ENCODE measurements around the gene CD180.

DNA sequence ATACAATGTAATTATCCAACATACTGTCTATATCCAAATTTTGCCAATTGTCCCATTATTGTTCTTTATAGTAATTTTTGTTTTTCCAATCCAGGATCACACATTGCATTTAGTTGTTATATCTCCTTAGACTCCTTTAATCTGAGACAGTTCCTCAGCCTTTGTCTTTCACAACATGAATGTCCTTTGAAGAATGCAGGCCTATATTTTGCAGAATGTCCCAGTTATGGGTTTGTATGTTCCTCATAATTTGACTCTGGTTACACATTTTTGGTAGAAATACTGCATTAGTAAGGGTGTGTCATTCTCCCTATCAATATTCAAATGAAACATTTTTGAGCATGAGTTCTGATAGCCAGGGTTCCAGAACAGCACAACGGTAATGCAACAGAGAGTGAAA is 6.7 kb downstream of the CD180 start:
- TF ChIP-seq, protein P1, sequence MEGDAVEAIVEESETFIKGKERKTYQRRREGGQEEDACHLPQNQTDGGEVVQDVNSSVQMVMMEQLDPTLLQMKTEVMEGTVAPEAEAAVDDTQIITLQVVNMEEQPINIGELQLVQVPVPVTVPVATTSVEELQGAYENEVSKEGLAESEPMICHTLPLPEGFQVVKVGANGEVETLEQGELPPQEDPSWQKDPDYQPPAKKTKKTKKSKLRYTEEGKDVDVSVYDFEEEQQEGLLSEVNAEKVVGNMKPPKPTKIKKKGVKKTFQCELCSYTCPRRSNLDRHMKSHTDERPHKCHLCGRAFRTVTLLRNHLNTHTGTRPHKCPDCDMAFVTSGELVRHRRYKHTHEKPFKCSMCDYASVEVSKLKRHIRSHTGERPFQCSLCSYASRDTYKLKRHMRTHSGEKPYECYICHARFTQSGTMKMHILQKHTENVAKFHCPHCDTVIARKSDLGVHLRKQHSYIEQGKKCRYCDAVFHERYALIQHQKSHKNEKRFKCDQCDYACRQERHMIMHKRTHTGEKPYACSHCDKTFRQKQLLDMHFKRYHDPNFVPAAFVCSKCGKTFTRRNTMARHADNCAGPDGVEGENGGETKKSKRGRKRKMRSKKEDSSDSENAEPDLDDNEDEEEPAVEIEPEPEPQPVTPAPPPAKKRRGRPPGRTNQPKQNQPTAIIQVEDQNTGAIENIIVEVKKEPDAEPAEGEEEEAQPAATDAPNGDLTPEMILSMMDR (IDR thresholded peaks at IDR 0.05): no peak
- TF ChIP-seq POLR2A (IDR thresholded peaks at IDR 0.05) (no peak), POLR2AphosphoS5 (IDR thresholded peaks at IDR 0.05) (no peak)
